Activated CD8-positive, alpha-beta memory T cell treated with anti-CD3 and anti-CD28 coated beads for 48 hours (primary cell): ENCODE measurements around the gene NELFA.

Experiments
- DNase-seq, 3 experiments: peaks; one replicate each; pipeline ENCODE4 v3.0.0-alpha.2; 2020; ENCODE audit warnings: low read depth in 2 of 3, low spot score in 2 of 3

The NELFA gene

GRCh38 chr4:1967512-1968149, 41.1 kb downstream of the NELFA start:
- DNase-seq, result no peak

GRCh38 chr4:1964971-1965370, 43.8 kb downstream of the NELFA start:
- DNase-seq, result no peak

- DNase-seq, result no peak
Observed at GRCh38 chr4:1964443-1964842, 44.3 kb downstream of the NELFA start.

- no peak for DNase-seq
Observed at GRCh38 chr4:1962980-1963379, 45.8 kb downstream of the NELFA start.

GRCh38 chr4:1961563-1961962, 47.2 kb downstream of the NELFA start:
- DNase-seq, result no peak

GRCh38 chr4:1961038-1961437, 47.7 kb downstream of the NELFA start:
- DNase-seq, result no peak

DNA sequence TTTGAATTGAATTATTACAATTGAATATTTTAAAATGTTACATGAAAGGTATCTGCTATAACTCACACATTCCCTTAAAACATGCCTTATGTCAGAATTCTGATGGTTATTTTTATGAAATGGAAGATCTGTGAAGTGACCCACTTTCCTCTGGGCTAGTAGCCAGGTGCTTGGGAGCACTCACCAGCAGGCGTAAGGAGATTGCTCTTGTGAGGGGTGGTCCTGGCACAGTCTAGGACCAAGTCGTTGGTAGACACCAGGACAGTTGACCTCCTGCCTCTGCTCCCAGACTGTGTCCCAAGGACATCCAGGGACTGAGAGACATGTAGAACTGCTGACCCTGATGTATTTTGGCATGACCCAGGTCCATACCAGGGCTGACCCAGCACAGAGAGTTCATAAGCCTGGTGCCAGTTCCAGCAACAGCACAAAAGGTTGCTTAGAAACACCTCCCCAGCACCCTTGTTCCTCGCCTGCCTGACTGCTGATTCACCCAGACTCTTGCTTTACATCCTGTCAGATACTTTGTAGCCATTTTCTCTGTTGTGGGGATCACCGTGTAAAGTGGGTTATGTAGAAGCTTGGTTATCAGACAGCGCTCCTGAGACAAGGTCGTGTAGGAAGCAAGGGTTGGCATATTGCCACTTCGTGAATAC, 48.5 kb downstream of the NELFA start:
- DNase-seq, result no peak

DNA sequence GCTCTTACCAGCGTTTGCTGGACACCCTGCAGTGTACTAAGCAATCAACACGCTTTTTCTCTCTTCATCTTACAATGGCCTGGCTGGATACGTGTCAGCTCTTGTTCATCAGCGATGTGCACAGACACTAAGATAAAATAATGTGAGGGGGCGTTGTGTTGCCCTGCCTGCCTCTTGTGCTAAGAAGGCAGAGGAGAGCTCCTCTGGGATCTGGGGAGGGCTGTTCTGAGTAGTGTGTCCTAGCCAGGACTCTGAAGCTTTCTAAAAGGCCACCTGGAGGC, 49.7 kb downstream of the NELFA start:
- no peak for DNase-seq

GRCh38 chr4:1958276-1959103, 50.3 kb downstream of the NELFA start:
- DNase-seq, result no peak

- no peak for DNase-seq
Observed at GRCh38 chr4:1956631-1957030, 52.1 kb downstream of the NELFA start.

- no peak for DNase-seq
Observed at GRCh38 chr4:1953335-1953734, 55.4 kb downstream of the NELFA start.

DNA sequence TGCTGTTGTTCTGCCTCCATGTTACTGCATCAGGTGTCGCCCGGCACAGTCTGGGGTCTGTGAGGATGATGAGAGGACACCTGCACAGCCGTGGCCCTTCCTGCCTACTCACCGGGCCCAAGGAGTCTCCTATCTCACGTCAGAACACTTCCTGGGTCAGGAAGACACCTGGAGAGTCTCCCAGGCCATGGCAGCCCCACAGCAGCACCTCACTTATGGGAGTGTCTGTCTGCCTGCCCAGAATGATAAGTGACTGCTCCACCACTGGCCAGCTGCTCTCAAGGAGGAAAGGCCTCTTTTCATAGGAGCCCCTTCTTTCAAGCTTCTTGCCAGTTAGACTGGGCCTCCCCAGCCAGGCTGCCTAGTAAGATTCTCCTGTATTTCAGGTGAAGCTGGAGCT, 56.1 kb downstream of the NELFA start:
- no peak for DNase-seq

- no peak for DNase-seq
Observed at GRCh38 chr4:1952058-1952700, 56.6 kb downstream of the NELFA start.

DNA sequence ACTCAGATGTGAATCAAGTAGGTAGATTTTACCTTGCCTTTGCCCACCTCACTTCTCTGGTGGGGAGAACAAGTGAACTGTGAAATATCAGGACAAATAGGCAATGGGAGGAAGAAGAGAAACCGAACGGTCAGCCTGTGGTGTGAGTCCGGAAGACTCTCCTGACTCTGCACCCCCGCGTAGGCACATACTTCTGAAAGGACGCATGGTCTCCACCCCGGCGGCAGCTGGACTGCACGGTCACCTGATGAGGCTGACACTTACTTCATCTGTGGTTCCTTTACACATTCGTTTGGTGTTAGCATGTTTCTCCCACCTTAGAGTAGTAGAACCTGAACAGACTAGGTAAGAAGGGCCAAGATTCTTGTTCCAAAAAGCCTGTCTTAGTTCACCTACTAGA, 58.4 kb downstream of the NELFA start:
- DNase-seq, result no peak

GRCh38 chr4:1948892-1949436, 59.8 kb downstream of the NELFA start:
- DNase-seq, result no peak

DNA sequence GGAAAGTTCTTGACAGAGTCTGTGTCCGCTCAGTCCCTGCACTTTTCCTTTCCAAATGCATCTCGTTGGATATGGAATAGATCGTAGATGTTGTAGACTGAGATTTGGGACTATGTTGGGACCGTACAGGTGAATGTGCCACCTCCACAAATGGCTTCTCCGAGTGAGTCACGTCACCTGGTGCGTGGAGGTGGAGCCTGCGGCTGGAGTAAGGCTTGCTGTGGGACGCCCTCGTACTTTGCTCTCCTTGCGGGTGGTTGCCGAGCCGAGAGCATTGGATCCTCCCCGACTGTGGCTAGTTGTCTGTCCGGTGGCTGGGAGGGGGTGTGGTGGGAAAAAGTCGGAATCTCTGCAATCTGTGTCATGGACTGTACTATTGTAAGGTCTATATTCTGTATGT, 60.5 kb downstream of the NELFA start:
- DNase-seq, result no peak

GRCh38 chr4:1945912-1946311, 62.9 kb downstream of the NELFA start:
- DNase-seq, result no peak

- DNase-seq, result no peak
Observed at GRCh38 chr4:1945124-1945895, 63.5 kb downstream of the NELFA start.

- no peak for DNase-seq
Observed at GRCh38 chr4:1943928-1944327, 64.8 kb downstream of the NELFA start.

DNA sequence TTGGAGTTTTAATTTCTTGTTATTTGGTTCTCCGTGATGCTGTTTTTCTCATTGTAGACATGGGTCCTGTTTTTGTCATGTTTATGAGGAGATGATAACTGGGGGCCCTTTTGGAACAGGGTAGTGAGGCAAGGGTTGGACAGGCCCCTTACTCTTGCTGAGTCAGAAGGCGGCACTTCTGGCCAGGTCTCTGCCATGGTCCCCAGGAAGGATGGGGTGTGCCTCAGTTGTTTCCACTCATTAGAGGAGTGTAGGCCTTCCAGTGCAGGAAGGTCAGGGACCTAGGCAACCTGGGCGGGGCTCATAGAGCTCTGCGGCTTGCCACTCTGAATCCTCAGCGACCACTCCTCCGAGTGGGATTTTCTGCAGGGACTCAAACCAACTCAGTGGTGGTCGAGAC, 68.2 kb downstream of the NELFA start:
- no peak for DNase-seq
